GM21360 (cell line): ENCODE results near the gene FHOD1.
A peak's percentile ranks its signal among the peaks of the same experiment; 100 is the strongest.

Experiments
- ATAC-seq: cut with Tn5 transposase; IDR thresholded peaks from one replicate; pipeline ENCODE4 v1.9.1; 2021; ENCODE audit warnings: mild to moderate bottlenecking, moderate library complexity; ENCODE audit not compliant: unreplicated experiment

The FHOD1 gene

DNA sequence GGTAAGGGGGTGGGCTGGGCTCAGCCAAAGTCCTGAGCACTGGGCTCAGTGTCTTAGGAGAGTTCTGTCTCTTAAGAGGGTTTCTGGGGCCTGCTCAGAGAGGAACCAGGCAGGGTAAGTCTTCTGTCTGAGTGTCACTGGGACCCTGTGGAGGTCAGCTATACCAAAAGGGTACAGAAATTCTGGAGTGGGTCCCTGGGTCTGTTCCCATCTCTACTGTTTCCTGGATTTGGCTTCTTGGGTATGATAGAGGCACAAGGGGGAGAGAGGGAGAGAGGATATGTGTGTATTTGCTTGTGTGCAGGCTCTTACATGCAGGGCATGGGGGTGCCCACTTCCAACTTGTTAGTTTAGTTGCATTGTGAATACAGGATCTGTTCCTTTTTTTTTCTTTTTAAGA, 53.7 kb downstream of the FHOD1 start:
- no peak for ATAC-seq

DNA sequence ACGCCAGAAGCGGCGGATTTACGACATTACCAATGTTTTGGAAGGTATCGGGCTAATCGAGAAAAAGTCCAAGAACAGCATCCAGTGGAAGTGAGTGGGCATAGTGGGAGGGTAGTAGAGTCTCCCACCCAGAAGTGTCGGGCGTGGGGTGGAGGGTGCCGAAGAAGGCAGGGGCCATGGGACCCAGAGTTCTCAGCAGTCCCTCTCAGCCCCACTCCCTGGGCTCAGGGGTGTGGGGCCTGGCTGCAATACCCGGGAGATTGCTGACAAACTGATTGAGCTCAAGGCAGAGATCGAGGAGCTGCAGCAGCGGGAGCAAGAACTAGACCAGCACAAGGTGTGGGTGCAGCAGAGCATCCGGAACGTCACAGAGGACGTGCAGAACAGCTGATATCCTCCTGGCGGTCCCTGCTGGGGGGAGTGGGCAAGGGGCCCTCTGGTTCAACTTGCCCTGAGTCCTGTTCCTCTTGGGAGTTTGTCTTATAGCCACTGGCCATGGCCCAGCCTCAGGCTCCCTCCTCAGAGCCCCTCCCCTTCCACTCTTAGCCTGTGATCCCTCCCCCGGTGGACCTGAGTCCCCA, 54.4 kb downstream of the FHOD1 start:
- no peak for ATAC-seq

DNA sequence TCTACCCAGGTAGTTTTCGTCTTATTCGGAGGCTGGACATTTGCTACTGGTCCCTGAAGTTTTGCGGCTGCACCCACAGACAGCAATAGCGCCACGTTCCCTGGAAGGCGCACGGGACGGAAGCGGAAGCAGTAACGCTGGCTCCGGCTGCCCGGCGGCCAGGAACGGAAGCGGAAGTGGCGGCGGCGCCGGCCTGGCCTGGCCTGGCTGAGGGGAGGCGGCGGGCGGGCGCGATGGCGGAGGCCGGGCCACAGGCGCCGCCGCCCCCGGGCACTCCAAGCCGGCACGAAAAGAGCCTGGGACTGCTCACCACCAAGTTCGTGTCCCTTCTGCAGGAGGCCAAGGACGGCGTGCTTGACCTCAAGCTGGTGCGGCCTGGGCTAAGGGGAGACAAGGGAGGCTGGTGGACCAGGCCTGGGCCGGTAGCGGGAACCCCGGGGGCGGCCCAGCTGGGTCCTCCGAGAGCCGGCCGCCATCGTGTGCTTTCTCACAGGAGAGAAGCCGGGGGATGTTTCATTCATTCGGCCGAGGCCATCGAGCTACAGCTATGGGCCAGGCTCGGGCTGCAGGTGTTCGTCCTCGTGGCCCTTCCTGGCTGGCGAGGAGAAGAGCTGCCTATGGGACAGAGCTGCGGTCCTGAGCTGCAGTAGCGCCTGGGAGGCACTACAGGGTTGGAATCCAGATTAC, 55.1 kb downstream of the FHOD1 start, which contains the start of gene E2F4:
E2F4 (plus strand) TSS at position 161 of the 687 bp plus-strand sequence; CDS start at position 234, 73 bp downstream.
- ATAC-seq = peak; percentile 83

DNA sequence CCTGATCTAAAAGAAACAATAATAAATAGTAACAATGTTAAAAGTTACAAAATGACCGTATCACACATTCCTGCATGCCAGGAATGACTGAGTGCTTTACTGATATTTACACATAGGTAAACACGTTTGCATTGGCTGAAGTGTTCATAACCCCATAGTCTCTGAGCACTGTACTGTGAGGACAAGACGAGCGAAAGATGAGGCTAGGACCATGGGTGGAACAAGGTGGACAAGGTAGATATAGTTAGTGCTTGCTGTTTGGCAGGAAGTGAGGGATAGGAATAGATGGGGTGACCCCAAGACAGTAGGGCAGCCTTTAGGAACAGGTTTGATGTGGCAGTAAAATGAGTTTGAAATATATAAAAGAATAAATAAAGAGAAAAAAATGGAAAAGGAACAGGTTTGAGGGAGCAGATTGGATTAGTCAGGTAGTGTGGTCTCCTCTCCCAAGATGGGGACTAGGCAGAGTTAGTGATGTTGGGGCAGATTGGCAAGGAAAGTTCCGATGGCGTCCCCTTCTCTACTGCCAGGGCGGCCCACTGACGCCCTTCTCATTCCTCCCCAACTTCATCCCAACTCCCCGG, 55.8 kb downstream of the FHOD1 start:
- ATAC-seq = no peak

DNA sequence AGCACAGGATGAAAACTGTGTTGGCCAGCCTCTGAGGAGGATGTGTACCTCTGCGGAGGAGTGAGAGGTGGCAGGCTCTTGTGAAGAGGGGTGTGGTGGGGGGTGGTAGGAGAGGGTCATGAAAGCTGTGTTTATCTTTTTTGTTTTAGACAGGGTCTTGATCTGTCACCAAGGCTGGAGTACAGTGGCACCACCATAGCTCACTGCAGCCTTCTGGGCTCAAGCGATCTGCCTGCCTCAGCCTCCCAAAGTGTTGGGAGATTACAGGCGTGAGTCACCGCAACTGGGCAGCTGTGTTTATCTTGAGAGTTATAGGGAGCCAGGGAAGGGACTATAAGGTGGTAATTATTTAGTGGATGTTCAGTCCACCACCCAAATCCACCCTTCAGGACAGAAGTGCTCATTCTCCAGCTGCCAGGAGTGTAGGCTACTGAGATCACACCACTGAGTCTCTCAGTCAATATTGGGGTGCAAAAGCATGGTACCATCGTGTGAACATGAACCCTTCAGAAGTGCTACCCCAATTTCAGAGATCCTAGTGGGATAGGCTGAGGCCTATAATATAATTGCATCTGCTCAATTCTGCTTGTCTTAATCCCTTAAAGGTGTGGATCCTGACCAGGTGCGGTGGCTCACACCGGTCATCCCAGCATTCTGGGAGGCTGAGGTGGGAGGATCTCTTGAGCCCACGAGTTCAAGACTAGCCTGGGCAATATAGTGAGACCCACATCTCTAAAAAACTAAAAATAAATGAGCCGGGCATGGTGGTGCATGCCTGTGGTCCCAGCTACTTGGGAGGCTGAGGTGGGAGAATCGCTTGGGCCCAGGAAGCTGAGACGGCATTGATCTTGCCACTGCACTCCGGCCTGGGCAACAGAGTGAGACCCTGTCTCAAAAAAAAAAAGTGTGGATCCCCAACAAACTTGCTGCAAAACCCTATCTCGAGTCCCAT, 56.6 kb downstream of the FHOD1 start:
- ATAC-seq = no peak

DNA sequence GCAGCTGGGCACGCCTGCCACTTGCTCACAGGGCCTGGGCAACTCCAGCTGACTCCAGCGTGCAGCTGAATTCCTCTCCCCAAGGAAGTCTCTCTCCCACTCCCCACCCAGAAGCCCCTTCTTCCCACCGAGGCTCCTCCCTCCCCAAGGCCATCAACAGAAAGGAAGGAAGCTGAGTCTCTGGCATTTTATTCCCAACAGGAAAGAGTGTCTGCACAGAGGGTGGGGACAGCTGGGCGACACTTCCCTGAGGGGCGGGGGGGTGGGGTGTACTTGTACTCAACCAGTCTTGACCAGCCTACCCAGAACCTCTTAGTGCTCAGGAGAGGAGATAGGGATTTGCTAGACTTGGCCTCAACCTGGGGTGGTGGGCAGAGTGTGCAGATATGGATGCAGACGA, 57.2 kb downstream of the FHOD1 start, which contains the start of gene EXOC3L1:
EXOC3L1 (minus strand) TSS at position 96 of the 400 bp plus-strand sequence. CDS start 460 bp downstream, outside the sequence.
- no peak for ATAC-seq

DNA sequence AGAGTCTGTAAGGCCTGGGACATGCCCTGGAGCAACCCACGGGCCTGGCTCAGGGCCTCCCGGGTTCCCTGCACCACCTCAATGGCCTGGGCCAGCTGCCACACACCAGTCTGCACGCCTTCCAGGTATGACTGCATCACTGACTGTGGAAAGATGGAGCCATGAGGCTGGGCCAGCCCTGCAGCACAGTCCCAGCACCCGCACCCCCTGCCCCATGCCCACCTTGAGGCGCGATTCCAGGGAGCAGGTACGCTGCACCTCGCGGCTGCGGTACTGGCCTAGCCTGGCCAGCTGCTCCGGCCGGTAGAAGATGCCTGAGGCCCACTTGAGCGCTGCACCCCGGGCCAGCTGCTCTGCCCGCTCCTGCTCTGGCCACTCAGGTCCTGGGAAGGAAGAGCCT, 58.5 kb downstream of the FHOD1 start:
- no peak for ATAC-seq

DNA sequence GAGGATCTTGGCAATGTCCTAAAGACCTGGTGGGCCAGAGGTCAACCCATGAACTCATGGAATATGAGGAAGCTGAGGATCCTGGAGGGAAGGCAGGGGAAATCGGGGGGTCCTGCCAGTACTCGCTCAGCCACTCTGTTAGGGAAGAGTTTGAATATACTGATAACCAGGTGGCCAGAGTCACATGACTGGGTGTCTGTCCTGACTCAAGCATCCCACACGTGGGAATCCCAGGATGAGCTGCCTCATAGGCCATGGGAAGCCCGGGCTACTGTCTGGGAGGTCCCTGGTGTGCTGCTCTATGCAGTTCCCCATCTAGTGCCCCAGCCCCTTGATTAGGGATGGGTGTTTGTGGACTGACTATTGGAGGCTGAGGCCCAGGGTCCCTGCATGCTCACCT, 59.0 kb downstream of the FHOD1 start:
- ATAC-seq = no peak

DNA sequence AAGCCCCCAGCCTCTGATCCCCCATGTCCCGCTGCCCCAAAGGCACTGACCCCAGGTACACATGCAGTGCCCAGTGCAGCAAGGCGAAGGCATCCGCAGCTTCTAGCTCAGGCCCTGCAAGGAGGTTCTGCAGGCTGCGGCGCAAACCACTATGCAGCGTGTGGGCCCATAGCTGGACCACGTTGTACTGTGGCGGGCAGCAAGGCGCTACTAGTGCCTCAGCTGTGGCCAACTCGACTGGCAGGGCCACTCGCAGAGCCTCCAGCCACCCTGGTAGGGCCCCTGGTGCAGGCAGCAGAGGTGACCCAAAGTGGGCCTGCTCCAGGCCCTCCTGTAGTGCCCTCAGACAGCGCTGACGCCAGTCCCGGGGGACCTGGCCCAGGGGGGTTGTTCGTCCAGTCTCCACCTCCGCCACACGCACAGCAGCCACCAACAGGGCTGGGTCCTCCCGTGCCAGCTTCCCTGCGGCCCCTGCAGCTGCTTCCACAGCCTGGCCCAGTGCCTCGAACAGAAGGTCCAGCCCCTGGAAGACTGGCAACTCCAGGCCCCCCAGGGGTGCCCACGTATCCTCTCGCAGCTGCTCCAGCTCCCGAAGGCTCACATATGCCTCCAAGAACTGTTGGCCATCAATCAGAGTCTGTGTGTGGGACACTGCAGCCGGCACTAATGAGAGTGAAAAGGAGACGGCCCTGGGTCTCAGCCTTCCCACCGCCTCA, 59.9 kb downstream of the FHOD1 start:
- ATAC-seq = no peak

DNA sequence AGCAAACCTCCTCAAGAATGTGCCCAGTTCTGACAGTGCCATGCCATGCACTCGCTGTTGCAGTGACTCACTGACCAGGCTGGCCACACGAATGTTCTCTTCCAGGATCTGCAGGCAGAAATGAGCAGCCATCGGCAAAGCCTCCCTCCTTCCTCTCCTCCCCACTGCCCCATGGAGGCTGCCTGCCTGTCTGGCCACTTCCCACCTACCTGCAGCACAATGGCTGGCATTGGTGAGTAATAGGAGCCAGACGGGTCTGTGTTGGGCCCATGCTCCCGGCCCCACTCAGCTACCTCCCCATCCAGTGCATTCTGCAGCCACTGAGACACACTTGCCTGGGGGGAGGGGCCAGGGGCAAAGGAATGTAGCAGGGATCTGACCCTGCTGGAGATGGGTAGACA, 60.7 kb downstream of the FHOD1 start:
- ATAC-seq = no peak

DNA sequence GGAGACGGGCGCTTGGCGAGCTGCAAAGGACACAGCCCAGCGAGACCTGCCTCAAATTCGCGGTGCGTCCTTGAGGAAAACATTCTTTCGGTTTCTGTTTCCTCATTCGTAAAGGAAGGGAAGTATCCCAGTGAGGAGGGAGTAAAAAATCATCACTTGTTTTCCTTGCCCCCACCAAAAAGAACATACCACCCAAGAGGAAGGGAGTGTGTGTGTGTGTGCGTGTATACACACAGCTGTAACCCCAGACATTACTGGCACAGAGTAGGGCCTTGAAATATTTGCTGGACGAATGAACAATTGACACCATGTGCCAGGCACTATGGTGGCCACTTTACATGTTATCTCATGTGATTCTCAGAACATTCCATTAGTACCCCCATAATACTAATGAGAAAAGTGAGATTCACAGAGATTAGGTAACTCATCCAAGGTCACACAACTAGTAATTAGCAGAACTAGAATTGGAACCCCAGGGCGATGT, 61.6 kb downstream of the FHOD1 start:
- ATAC-seq = no peak

DNA sequence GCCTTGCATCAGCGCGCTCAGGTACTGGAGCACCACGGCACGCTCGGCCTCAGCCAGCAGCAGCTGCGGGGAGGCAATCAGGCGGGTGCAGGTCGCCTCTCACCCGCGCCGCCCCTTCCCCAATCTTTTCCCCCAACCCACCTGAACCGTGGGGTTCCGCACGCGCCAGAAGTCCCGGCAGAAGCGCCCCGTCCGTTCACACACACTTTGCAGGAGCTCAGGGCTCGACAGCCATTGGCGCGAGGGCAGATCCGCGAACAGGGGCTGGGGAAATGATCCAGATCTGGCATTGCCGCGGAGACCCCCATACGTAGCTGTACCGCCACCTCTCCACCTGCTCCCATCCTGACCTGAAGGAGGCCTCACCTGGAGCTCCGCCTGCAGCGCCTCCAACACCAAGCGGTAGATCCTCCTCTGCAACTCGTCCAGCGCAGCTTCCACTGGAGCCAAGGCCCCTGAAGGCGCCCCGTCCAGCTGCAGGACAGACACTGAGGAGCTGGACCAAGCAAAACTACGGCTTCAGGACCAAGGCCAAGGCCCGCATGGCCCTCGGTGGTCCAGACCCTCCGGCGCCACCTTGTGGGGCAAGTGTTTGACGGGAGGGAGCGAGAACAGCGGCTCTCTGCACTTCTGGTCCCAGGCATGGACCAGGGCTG, 62.2 kb downstream of the FHOD1 start:
- ATAC-seq = no peak

DNA sequence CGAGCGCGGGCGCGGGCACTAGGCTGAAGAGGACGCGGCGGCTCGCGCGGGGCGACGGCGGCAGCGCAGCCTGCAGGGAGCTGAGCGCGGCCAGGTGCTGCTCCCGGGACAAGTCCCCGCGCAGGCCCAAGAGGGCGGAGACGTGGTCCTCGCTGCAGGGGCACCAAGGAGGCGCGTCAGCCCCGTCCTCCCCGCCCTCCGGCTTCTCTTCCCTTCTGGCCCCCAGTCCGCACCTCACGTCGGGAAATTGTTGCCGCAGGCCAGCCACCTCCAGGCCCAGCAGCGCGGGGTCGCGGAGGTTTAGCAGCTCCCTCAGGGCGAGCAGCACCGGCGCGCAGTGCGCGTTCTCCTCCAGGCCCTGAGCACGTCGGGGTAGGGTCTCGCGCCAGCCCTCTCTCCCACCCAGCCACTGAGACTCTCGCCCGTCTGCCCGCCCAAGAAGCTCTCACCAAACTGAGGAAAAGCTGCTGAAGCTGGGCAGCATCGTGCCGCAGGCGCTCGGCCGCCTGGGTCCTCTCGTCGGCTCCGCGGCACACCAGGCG, 62.8 kb downstream of the FHOD1 start:
- ATAC-seq = no peak

DNA sequence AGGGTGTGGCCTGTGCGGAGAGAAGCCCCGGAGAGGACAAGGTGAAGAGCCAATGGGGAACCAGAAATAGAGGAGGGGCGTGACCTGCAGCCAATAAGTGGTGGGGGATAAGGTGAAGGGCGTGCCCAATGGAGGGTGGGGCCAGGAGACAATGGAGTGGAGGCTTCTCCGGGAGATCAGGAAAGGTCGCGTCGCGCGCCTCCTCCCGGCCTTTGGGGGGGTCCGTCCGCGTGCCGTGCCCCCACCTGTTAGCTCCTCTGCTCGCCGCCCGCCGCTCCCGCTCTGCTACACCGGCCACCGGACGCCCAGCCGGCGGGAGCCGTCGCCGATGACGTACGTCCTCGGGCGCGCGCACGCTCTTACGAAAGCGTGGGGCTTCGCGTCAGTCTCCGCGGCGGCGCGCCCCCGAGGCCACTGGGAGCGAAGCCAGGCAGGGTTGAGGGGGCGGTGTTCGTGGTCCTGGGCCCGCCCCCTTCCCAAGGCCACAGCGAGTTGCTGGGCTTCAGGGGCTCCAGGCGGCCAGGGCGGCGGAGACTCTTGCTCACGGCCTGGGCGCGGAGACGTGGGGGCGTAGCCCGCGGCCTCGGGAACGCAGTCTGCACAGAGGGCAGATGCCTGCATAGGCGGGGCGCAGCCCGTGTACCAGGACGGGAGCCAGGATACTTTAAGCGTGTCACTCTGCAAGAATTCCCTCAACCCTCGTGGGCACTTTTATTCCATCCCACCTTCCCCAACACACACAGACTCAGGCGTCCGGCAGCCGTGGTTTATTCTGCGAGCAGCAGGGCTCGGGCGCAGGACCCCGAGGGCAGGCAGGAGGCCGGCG, 63.4 kb downstream of the FHOD1 start, which contains the start of gene MATCAP1:
MATCAP1 (minus strand) TSS at position 337 of the 826 bp plus-strand sequence. CDS start 3,353 bp downstream, outside the sequence.
- ATAC-seq = peak; percentile 90

DNA sequence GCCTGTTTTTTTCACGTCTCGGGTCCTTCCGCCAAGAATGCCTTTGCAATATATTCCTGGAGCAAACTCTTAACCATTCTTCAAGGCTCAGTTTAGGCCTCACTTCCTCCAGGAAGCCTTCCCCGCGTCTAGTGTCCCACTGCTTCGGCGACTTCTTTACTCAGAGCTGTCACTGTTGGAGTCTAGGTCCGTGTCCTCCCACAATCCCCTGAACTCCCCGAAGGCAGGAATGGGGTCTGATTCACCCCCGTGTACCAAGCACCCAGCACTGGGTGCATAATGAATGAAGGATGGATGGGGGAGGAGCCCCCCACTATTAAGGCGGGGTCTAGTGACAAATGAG, 64.0 kb downstream of the FHOD1 start:
- no peak for ATAC-seq

DNA sequence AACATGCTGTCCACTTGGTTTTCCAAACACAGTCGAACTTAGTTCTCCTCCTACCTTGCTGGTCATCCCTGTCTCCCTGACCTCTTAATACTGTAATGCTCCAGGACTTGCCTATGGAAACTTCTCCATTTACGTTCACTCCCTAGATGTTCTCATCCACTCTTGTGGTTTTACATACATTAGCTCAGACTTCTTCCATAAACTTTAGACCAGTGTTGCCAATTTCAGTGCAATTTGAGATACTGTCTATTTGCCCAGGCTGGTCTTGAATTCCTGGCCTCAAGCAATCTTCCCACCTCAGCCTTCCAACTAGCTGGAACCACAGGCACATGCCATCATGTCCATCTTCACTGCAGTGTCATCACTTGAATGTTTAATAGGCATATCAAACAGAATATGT, 65.0 kb downstream of the FHOD1 start:
- ATAC-seq = no peak

DNA sequence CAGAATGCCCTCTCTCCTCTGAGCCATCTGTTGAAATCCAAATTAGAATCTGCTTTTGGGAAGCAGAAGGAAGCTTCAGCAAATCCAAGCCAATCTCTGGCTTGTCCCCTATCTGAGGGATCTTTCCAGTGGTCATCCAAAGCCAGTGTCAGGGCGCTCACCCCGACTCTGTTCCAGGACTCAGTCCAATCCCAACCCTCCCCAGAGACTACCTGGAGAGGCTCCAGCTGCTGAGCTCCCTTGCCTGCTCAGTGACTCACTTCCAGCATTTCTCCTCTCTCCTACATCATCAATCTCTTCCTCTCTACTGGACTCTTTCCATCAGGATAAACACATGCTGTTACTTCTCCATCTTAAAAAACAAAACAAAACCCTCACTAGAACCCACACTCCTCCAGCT, 65.9 kb downstream of the FHOD1 start:
- ATAC-seq = no peak

DNA sequence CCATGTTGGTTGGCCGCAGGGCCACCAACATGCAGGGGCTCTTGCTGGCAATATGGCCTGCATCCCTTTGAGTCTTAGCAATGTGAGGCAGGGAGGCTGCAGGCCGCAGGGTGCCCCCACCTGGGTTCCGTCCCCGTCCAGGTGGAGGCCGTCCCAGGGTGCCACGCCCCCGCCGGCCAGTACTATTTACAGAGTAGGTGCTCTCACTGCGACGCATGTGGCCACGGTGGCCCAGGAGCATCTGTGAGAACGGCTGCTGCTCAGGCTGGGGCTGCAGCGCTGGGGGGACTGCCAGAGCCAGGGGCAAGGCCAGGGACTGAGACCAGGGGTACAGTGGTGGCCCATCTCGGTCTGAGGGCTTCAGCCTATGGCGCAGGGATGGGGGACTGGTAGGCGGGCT, 67.1 kb downstream of the FHOD1 start:
- ATAC-seq = no peak
